Measurements from ENCODE around the gene UNC5C. TPM values are rescaled to one million over a fixed set of nuclear protein-coding genes. Genes with fewer than 3 reads are reported as not detected.
"Not testable (repeated sequence)": the region's sequence is repeated elsewhere in the genome, so short reads cannot be mapped to it uniquely, and the experiment has no call there.

The UNC5C gene
- total and polyA plus RNA-seq, 4 donors, result 0.27 to 1.2 (median 0.78) TPM

- Histone ChIP-seq H3K4me3 (ENCODE audit: low read depth in 1 of 3, low read length in 3 of 3) (no peak overlapping the region), H3K9ac (ENCODE audit: low read depth in 1 of 2, low read length in 2 of 2) (no peak overlapping the region), H3K9me3 (ENCODE audit: control insufficient read depth in 4 of 4, low read length in 3 of 4) (peaks cover 0 to 7% (median under 1%) of the 10 kb centered on the region in 4 donors), H3K27me3 (ENCODE audit: control insufficient read depth in 4 of 4, insufficient read depth in 4 of 4, low read length in 3 of 4) (peaks cover 0 to 5% (median 0%) of the 10 kb centered on the region in 4 donors), H3K4me1 (ENCODE audit: control insufficient read depth in 4 of 4, insufficient read depth in 4 of 4, low read length in 3 of 4) (no peaks in the 10 kb centered on the region), H3K36me3 (ENCODE audit: control insufficient read depth in 4 of 4, insufficient read depth in 3 of 4, low read depth in 1 of 4, low read length in 3 of 4) (no peaks in the 10 kb centered on the region), H3K27ac (ENCODE audit: low read depth in 1 of 2, low read length in 2 of 2) (no peak overlapping the region)
- no peak for DNase-seq (ENCODE audit: low spot score)
- no peak for TF ChIP-seq SP1 (IDR thresholded peaks at IDR 0.05)
- TF ChIP-seq MAX (IDR thresholded peaks at IDR 0.05), result no peak
- WGBS, result 74% methylated on average over 4 of the region's 4 CpGs
Observed at GRCh38 chr4:95142932-95143331, 405.8 kb downstream of the UNC5C start.

- peaks cover 0 to 5% (median 0%) of the 10 kb centered on the region in 4 donors for H3K27me3 ChIP-seq (ENCODE audit: control insufficient read depth in 4 of 4, insufficient read depth in 4 of 4, low read length in 3 of 4)
- TF ChIP-seq JUND (IDR thresholded peaks at IDR 0.05), result no peak
- TF ChIP-seq GABPA (IDR thresholded peaks at IDR 0.05 in 1 of 2, conservative IDR thresholded peaks at IDR 0.05 in 1 of 2), result no peak
- no peak for TF ChIP-seq FOXA2 (IDR thresholded peaks at IDR 0.05)
- TF ChIP-seq SP1 (IDR thresholded peaks at IDR 0.05), result no peak
- no peak for TF ChIP-seq NR2F2 (IDR thresholded peaks at IDR 0.05)
- no peak for TF ChIP-seq HNF4G (IDR thresholded peaks at IDR 0.05)
- TF ChIP-seq ATF3 (IDR thresholded peaks at IDR 0.05), result no peak
- TF ChIP-seq HNF4A (conservative IDR thresholded peaks at IDR 0.05), result no peak
- no peak for TF ChIP-seq REST (IDR thresholded peaks at IDR 0.05)
- TF ChIP-seq YY1 (IDR thresholded peaks at IDR 0.05), result no peak
- TF ChIP-seq RAD21 (IDR thresholded peaks at IDR 0.05), result no peak
- WGBS, result 74% methylated on average over 5 of the region's 5 CpGs
- no peak overlapping the region for H3K4me3 ChIP-seq (ENCODE audit: low read depth in 1 of 3, low read length in 3 of 3)
- no peaks in the 10 kb centered on the region for H3K4me1 ChIP-seq (ENCODE audit: control insufficient read depth in 4 of 4, insufficient read depth in 4 of 4, low read length in 3 of 4)
- H3K9me3 ChIP-seq (ENCODE audit: control insufficient read depth in 4 of 4, low read length in 3 of 4), result peaks cover 0 to 7% (median under 1%) of the 10 kb centered on the region in 4 donors
- no peak overlapping the region for H3K9ac ChIP-seq (ENCODE audit: low read depth in 1 of 2, low read length in 2 of 2)
- no peaks in the 10 kb centered on the region for H3K36me3 ChIP-seq (ENCODE audit: control insufficient read depth in 4 of 4, insufficient read depth in 3 of 4, low read depth in 1 of 4, low read length in 3 of 4)
- DNase-seq (ENCODE audit: low spot score), result no peak
- no peak overlapping the region for H3K27ac ChIP-seq (ENCODE audit: low read depth in 1 of 2, low read length in 2 of 2)
Observed at GRCh38 chr4:95141361-95141760, 407.4 kb downstream of the UNC5C start.

GRCh38 chr4:95139424-95139823 lies 409.3 kb downstream of the UNC5C start:
- DNase-seq (ENCODE audit: low spot score), result not testable (repeated sequence)
- 84% methylated on average over 14 of the region's 14 CpGs for WGBS

GRCh38 chr4:95134016-95134415 lies 414.8 kb downstream of the UNC5C start:
- H3K27me3 ChIP-seq (ENCODE audit: control insufficient read depth in 4 of 4, insufficient read depth in 4 of 4, low read length in 3 of 4); H3K4me1 ChIP-seq (ENCODE audit: control insufficient read depth in 4 of 4, insufficient read depth in 4 of 4, low read length in 3 of 4); H3K4me3 ChIP-seq (ENCODE audit: low read depth in 1 of 3, low read length in 3 of 3); H3K27ac ChIP-seq (ENCODE audit: low read depth in 1 of 2, low read length in 2 of 2); H3K36me3 ChIP-seq (ENCODE audit: control insufficient read depth in 4 of 4, insufficient read depth in 3 of 4, low read depth in 1 of 4, low read length in 3 of 4); H3K9ac ChIP-seq (ENCODE audit: low read depth in 1 of 2, low read length in 2 of 2); DNase-seq (ENCODE audit: low spot score); H3K9me3 ChIP-seq (ENCODE audit: control insufficient read depth in 4 of 4, low read length in 3 of 4): not testable (repeated sequence)
- 94% methylated on average over 4 of the region's 4 CpGs for WGBS

More at GRCh38 chr4:95139424-95139823, 409.3 kb downstream of the UNC5C start:
- H3K27ac ChIP-seq (ENCODE audit: low read depth in 1 of 2, low read length in 2 of 2); H3K9me3 ChIP-seq (ENCODE audit: control insufficient read depth in 4 of 4, low read length in 3 of 4); H3K4me1 ChIP-seq (ENCODE audit: control insufficient read depth in 4 of 4, insufficient read depth in 4 of 4, low read length in 3 of 4); H3K27me3 ChIP-seq (ENCODE audit: control insufficient read depth in 4 of 4, insufficient read depth in 4 of 4, low read length in 3 of 4); H3K36me3 ChIP-seq (ENCODE audit: control insufficient read depth in 4 of 4, insufficient read depth in 3 of 4, low read depth in 1 of 4, low read length in 3 of 4); H3K4me3 ChIP-seq (ENCODE audit: low read depth in 1 of 3, low read length in 3 of 3); H3K9ac ChIP-seq (ENCODE audit: low read depth in 1 of 2, low read length in 2 of 2): not testable (repeated sequence)
